Middle frontal gyrus (tissue), 1 donor: ENCODE data around the gene FRMD6.

Experiments
- DNase-seq: peaks from one replicate; pipeline ENCODE4 v3.0.0-alpha.2; 2015; ENCODE audit warnings: low spot score; ENCODE audit errors: extremely low spot score

The FRMD6 gene

DNA sequence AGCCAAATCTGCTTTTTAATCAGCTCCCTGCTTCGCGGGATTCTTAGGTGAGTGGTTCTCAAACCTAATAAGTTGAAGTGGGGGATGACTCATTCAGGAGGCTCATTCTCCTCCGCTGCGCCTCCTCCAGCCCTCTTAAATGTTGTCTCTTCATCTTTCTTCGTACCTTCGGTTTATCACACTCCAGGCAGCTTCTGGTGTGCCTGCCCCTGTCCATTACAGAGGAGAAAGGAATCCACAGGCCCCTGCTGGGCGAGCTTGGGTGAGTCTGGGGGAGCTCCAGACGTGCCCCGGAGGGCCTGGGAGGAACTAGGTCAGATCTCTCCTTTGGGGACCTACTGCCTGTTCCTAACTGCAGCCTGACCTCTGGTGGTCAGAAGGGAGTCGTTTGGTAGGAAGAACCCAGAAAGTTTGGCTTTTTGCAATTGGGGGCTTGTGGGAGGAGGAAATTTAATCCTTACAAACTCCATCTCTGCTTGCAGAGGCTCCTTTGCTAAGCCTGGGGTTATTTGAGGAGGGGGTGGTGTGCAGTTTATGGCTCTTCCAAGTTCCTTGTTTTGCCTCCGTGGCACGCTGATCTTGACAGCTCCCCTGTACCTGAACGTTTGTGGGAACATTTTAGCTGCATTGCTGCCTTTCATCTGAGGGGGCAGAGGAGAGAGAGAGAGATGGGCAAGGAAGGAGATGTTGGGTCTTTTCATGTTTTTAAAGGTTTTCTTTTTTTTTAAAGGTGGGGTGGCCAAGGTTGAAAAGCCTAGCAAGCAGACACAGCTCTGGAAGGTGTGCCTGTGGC lies 124.6 kb downstream of the FRMD6 start:
- DNase-seq = peak; percentile 22

DNA sequence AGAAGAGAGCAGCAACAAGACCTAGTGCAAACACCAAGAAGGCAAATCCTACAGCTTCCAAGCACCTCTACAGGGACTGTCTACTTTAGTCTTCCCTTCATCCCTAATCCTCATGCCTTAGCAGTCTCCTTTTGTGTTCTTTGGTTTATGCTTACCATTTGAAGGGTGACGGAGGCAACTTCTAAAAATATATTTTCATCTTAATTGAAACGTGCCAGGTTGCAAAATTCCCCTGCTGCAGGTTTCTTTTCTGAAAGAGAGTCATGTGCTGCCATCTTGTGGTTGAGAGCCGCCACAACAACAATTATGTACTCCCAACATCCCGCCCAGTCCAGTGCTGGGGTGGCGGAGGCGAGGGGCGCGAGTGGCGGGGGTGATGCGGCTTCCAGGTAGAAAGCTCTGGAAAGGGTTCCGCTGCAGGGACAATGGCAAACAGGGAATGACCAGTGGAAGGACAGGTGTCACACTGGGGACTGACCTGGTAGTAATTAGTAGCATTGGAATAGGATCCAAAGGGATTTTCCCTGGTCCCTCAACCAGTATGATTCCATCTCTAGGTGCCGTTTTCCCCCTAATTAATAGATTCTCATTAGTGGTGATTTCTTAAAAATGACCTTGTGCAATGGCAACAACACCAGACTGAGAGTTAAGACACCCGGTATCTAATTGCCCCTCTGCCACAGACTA lies 128.4 kb downstream of the FRMD6 start:
- DNase-seq = peak; percentile 59
